Measurements from ENCODE around the gene CDC42EP2.
"Not testable (repeated sequence)": the region's sequence is repeated elsewhere in the genome, so short reads cannot be mapped to it uniquely, and the experiment has no call there.

CDC42EP2 gene

DNA sequence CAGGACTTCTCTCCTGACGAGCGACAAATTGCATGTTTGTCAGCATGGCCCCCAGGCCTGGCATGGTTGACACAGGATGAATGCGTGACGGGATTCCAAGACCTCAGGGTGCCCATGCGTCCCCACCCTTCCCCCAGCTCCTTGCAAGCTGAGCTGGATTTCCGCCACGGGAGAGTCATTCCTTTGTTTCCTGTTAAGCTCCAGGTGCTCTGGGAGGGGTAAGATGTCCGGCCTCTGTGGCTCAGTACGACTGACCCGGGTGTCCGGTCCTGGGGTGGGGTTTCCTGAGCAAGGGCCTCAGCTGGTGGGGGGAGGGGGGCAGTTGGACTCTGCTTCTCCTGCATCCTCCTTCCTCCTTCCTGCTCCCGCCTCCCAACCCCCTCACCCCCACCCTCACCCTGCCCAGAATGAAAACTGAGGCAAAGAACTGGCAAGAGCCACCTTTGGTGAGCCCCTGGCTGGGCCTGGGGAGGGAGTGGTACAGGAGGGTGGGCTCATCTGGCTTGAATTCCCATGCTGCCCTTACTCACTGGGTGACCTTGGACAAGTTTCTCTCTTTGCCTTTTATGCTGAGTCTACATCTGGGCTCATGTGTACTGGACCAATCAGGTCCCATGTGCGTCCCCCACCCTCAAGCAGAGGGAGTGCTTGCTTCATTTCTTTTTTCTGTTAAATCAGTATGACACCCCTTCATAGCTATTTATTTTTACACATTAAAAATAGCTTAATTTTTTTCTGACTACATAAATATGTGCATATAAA is 2.5 kb downstream of the CDC42EP2 start:
- in situ Hi-C loops (cut with MboI; ENCODE audit: low sequenced_read_pairs): no loop called here

DNA sequence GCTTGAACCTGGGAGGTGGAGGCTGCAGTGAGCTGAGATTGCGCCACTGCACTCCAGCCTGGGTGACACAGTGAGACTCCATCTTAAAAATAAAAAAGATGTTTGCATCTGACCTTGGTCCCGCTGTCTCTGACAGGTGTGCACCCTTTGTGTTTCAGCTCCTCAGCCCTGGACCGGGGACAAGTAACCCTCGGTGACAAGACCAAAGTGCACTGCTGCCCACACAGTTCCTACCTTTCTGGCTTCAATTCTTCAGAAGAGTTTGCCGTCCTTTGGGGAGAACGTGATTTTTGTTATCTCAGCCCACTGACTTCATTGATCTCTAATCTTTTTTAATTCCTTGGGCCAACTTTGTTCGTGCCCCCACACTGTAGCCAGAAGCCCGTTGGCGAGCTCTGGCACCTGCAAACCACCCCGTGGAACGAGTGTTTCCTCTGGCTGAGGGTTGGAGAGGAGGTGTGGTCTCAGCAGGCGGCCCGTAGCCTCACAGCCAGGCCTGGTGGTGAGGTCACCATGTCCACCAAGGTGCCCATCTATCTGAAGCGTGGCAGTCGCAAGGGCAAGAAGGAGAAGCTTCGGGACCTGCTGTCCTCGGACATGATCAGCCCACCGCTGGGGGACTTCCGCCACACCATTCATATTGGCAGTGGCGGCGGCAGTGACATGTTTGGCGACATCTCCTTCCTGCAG is 5.9 kb downstream of the CDC42EP2 start:
- in situ Hi-C loops (cut with MboI; ENCODE audit: low sequenced_read_pairs): no loop called here

DNA sequence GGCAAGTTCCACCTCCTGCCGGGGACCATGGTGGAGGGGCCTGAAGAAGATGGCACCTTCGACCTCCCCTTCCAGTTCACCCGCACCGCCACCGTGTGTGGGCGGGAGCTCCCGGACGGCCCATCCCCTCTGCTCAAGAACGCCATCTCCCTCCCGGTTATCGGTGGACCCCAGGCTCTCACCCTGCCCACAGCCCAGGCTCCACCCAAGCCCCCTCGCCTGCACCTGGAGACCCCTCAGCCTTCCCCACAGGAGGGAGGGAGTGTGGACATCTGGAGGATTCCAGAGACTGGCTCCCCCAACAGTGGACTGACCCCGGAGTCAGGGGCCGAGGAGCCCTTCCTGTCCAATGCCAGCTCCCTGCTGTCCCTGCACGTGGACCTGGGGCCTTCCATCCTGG is 6.4 kb downstream of the CDC42EP2 start:
- in situ Hi-C loops (cut with MboI; ENCODE audit: low sequenced_read_pairs): no loop called here

DNA sequence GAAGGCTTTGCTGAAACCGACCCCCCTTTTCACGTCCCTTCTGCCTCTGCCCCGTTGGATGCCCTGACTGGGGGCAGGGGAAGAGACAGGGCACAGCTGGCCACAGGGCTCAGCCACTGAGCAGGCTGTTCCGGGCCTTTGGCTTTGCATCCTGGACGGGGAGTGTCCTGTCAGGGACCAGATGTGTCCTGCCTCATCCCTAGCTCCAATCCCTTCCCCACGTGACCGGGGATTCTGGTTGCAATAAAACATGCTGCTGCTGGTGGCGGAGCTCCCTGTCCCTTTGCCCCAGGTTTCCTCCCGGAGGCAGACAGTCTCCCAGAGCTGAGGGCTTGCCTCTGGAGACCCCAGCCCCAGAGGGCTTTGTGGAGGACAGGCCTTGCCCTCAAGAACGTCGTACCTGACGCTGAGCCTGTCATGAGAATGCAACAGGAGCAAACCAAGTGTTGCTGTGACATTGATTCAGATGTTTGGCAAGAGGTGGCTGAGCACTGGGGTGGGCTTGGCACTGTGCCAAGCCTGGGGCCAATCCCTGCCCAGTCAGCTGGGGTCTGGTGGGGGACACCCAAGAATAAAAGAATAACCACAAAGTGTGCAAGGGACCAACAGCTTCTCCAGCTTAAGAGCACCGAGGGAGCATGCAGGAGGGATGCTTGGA is 7.3 kb downstream of the CDC42EP2 start:
- in situ Hi-C loops (cut with MboI; ENCODE audit: low sequenced_read_pairs): no loop called here

DNA sequence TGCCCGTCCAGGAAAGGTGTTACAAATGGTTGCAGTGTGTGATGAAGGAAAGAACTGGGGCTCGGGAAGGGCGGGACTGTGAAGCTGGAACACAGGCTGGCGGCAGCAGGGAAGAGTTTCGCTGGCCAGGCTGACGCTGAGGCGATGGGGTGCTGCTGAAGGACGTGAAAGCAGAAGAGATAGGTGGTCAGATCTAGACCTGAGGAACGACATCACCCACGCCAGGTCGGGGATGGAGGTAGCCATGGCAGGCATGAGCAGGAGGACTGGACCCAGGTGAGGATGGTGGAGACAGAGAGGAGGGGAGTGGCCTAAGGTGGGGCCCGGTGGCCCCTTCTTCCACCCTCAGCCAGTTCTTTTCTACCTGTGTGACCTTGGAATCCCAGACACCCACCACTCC is 9.1 kb downstream of the CDC42EP2 start:
- in situ Hi-C loops (cut with MboI; ENCODE audit: low sequenced_read_pairs): no loop called here

DNA sequence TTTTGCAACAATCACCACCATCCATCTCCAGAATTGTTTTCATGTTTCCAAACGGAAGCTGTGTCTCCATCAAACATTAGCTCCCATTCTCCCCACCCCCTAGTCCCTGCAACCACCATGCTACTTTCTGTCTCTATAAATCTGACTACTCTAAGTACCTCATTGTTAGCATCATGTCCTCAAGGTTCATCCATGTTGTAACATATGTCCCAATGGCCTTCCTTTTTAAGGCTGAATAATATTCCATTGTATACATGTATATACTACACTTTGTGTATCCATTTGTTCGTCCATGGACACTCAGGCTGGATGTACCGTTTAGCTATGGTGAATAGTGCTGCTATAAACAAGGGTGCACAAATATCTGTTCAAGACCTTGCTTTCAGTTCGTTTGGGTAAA is 10.8 kb downstream of the CDC42EP2 start:
- in situ Hi-C loops (cut with MboI; ENCODE audit: low sequenced_read_pairs): no loop called here

DNA sequence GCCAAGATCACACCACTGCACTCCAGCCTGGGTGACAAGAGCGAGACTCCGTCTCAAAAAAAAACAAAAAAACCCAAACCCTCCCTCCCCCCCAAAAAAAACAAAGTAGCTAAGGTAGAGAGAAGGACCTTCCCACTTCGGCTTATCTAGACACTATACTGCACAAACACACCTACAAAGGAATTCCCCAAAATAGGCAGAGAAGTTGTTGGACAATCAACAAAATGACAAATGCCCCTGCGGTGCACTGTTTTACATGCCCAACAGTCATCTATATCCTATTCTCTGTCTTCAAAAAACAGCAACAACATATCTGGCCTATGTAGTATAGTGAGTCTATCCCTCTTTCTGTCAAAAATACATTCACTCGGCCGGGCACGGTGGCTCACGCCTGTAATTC is 12.4 kb downstream of the CDC42EP2 start:
- in situ Hi-C loops (cut with MboI; ENCODE audit: low sequenced_read_pairs): no loop called here

DNA sequence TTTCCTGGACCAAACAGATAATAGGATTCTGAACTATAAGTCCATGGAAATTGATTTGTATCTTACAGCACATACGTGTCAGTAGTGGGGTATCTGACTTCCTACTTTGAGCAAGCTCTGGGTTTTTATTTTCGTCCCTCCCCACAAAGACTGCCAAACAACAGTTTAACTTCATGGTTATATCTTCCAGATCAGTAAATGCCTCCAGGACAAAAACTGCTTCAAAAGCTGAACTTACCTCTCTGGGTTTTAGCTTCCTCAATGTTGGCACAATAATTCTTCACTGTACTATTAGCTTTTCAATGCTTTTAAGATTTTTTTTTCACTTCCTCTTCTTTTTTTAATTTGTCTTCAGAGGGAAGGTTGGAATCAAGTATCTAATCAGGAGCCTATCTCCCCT is 14.8 kb downstream of the CDC42EP2 start:
- in situ Hi-C loops (cut with MboI; ENCODE audit: low sequenced_read_pairs): no loop called here

DNA sequence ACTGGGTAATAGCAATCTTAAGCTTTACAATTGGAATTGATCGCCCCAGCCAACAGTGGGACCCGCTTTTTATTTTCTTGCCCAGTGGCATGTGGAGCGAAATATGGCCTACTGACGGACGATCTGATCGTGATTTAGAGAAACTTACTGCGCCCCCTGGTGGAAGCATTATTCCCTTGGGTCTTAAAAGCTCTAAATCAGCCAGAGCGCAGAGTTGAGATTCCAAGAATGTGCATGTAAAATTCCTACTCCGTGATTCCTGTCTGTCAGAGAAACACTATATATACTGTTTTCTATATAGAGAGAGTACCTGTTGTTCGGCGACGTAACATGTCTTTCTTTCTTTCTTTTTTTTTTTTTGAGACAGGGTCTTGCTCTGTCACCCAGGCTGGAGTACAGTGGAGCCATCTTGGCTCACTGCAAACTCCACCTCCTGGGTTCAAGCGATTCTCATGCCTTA is 15.3 kb downstream of the CDC42EP2 start:
- in situ Hi-C loops (cut with MboI; ENCODE audit: low sequenced_read_pairs): no loop called here

DNA sequence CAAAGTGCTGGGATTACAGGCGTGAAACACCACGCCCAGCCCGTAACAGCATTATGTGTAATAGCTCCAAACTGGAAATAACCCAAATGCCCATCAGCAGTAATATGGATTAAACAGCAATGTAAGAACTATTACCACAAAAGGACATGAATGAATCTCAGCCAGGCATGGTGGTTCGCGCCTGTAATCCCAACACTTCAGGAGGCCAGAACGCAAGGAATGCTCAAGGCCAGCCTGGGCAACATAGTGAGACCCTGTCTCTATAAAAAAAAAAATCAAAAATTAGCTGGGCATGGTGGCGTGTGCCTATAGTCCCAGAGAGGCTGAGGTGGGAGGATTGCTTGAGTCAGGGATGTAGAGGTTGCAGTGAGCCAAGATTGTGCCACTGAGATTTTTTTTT is 15.9 kb downstream of the CDC42EP2 start:
- in situ Hi-C loops (cut with MboI; ENCODE audit: low sequenced_read_pairs): no loop called here

DNA sequence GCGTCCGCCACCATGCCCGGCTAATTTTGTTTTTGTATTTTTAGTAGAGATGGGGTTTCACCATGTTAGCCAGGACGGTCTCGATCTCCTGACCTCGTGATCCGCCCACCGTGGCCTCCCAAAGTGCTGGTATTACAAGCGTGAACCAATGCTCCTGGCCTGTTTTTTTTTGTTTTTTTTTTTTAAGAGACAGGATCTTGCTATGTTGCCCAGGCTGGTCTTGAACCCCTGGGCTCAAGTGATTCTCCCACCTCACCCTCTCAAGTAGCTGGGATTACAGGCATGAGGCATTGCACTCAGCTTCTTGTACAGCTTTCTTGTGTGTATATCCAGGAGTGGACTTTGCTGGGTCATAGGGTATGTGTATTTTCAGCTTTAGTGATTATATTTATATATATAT is 17.9 kb downstream of the CDC42EP2 start:
- in situ Hi-C loops (cut with MboI; ENCODE audit: low sequenced_read_pairs): not testable (repeated sequence)

DNA sequence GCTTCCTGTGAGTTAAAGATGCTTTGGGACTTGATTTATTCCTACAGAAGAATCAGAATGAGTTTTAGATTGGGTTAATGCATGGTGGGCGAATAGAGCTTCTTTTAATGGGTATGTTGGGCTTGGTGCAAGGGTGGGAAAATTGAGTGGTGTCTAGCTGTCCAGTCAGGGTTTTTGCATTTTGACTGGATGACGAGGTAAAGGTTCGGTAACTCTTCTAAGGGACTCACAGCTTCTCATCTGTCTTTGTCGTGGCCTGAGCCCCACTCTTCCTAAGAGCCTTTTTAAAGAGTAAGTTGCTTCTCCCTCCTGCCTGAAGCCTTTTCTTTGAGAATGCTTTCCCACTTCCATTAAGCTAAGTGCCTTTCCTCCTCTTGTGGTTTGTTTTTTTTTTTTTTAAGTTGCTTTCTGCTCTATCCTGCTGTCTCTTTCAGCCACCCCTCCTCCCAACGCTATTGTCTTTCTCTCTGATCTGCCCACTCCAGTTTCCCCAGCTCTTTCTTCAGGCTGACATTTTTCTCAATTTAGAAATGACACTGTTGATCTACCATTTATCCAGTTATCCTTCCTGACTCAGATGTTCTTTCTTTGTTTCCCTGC is 20.1 kb downstream of the CDC42EP2 start:
- in situ Hi-C loops (cut with MboI; ENCODE audit: low sequenced_read_pairs): no loop called here

DNA sequence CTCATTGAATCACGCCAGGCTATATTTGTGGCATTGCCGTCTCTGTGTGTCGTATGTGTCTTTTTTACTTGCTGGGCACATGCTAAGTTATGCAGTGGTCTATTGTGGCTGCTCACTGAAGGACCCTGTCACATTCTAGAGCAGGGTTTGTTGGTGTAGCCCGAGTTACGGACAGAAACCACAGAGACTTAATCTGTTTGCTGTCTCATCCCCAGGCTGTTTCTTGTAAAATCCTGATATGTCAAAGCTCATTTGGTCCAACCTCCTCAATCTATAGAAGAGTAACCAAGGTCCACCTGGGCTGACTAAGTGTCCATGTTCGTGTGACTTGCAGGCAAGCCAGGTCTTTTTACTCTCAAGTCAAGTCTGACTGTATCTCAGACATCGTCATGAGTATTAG is 24.0 kb downstream of the CDC42EP2 start:
- in situ Hi-C loops (cut with MboI; ENCODE audit: low sequenced_read_pairs): no loop called here

DNA sequence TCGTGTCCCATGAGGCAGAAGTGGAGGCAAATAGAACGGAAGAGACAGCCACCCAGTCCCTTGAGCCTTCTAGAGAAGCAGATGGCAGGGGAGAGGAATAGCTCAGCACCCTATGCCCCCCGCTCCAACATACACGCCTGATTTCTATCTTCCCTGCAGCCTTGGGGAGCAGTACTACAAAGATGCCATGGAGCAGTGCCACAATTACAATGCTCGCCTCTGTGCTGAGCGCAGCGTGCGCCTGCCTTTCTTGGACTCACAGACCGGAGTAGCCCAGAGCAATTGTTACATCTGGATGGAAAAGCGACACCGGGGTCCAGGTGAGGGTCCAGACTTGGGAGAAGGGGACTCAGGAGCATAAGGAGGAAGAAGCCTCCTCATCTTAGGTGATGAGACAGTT is 25.6 kb downstream of the CDC42EP2 start:
- in situ Hi-C loops (cut with MboI; ENCODE audit: low sequenced_read_pairs): no loop called here

DNA sequence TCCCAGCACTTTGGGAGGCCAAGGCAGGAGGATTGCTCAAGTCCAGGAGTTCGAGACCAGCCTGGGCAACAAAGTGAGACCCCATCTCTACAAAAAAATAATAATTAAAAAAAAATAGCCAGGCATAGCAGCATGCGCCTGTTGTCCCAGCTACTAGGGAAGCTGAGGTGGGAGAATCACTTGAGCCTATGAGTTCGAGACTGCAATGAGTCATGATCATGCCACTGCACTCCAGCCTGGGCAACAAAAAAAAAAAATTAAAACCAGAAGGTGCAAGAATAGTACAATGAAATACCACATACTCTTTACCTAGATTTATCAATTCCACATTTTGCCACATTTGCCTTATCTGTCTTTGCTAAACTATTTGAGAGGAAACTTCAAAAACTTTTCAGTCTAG is 27.2 kb downstream of the CDC42EP2 start:
- in situ Hi-C loops (cut with MboI; ENCODE audit: low sequenced_read_pairs): no loop called here

DNA sequence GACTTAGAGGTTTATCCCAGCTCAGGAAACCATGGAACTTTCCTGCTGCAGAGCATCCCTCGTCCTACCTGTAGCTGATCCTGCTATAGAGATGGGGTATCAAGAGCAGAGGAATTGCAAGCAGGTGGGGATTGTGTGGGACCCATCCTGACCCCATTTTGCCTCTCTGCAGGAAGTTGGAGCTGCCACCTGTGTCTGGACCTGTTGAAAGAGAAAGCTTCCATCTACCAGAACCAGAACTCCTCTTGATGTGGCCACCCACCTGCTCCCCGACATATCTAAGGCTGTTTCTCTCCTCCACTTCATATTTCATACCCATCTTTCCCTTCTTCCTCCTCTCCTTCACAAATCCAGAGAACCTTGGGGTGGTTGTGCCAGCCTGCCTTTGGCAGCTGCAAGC is 36.8 kb downstream of the CDC42EP2 start:
- in situ Hi-C loops (cut with MboI; ENCODE audit: low sequenced_read_pairs): no loop called here

DNA sequence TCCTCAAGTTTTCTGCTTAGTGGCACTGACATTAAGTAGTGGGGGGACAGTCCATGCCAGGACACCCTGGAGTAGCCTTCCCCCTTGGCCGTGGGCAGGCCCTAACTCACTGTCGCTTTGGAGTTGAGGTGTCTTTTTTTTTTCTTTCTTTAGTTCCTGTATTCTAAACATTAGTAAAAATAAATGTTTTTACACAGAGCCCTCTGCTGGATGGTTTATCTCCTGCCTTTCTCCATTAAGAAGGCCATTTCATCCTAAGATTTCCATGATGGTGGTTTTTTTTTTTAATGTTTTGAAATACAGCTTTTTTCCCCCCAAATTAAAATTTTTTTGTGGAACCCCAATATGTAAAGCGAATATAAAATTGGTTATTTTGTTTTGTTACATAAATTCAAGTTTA is 38.1 kb downstream of the CDC42EP2 start:
- in situ Hi-C loops (cut with MboI; ENCODE audit: low sequenced_read_pairs): no loop called here

DNA sequence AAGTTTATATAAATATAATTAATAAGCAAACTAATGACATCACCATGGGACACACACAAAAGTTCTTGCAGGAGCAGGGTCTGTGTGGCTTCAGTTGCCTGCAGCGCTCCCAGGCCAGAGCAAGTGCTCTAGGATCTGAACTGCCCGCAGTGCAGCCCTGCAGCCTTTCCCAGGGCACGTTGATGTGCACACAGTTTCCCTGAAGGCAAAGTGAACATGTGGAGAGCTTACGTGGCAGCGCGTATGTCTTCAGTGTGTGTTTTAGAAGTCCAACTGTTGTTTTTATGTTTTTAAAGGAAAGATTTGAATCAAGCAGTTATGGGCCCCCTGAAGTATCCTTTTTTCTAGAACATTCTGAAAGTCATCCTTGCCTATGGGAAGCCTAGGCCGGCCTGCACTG is 38.7 kb downstream of the CDC42EP2 start:
- in situ Hi-C loops (cut with MboI; ENCODE audit: low sequenced_read_pairs): no loop called here

DNA sequence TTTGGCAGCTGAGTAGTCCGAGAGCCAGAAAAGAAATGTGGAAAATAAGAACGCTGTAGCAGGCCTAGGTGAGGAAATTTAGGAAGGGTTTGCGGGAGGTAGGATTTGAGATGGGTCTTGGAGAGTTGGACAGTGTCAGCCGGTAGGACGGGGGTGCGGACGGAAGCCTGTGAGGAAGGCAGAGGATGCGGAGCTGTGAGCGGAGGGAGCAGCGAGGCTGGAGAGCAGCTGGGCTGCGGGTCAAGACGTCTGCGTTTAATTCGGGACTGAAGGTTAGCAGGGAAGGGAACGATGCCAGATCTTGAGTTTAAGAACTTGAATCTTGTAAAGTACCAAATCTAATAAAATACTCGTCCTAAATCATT is 39.2 kb downstream of the CDC42EP2 start:
- in situ Hi-C loops (cut with MboI; ENCODE audit: low sequenced_read_pairs): no loop called here

DNA sequence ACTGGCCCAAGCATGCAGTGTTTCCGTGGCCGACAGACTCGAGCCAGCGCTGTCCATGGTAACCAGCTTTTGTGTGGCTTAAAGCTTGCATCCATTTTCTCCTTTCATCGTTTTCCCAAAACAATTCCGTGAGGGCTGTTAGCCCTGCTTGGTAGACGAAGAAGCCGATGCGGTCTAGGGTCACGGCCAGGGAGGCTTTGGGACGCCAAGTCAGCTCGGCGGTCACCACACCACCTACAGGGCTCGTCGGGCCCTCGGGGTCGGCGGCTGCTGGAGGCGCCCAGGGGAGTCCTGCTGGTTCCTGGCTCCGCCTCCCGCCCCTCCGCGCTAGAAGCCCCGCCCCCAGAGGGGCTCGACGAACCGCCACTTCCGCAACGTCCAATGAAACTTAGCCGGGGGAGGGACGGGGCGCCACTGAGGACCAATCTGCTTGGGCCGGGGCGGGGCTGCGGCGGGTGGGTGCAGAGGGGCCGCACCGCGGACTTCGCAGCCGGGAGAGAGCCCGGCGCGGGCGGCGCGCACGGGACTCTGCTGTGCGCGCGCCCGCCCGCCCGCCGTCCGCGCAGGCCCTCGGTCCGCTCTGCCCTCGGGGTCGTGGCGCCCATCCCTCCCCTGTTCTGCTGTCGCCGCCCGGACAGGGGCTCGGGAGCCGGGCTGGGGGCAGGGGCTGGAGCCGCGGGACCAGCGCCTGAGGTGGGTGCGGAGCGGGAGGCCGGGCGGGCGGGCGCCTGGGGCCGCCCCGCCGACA is 39.8 kb downstream of the CDC42EP2 start, which contains the start of gene TIGD3:
TSS of gene TIGD3 (plus strand) at position 487 of the 748 bp plus-strand sequence. CDS start 1,058 bp downstream, outside the sequence.
- in situ Hi-C loops (cut with MboI; ENCODE audit: low sequenced_read_pairs): no loop called here
